ENCODE measurements around the gene CD300LG. TPM values are rescaled to one million over a fixed set of nuclear protein-coding genes. Genes with fewer than 3 reads are reported as not detected.

Gene CD300LG
- total RNA-seq, 1 donor from 2014 or later, result 5.7 TPM

DNA sequence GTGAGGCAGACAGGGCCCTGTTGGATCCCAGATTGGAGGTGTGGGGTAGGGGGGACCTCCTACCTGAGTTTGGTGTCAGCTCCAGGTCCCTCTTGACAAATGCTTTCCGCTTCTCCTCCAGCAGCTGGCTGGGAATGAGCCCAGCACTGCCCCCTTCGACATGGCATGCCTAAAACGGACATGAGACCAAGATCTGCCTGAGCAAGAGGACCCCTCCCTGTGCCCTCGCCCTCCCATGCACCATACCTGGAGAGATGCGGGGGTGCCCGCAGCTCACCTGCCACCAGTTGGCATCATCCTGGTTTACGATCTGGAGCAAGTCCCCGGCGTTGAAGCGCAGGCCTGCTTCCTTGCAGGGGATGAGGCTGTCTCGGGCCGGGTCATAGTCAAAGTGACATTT, 34.2 kb downstream of the CD300LG start:
- Histone ChIP-seq H3K4me3 (no peak overlapping the region), H3K27me3 (ENCODE audit: low read depth) (no peaks in the 10 kb centered on the region), H3K4me1 (peaks cover 7% of the 10 kb centered on the region), H3K27ac (no peak overlapping the region), H3K9me3 (no peaks in the 10 kb centered on the region), H3K36me3 (no peaks in the 10 kb centered on the region)
- intact Hi-C loops (cut with DNase I), result no loop called here
- no peak for DNase-seq
- TF ChIP-seq, protein P1, sequence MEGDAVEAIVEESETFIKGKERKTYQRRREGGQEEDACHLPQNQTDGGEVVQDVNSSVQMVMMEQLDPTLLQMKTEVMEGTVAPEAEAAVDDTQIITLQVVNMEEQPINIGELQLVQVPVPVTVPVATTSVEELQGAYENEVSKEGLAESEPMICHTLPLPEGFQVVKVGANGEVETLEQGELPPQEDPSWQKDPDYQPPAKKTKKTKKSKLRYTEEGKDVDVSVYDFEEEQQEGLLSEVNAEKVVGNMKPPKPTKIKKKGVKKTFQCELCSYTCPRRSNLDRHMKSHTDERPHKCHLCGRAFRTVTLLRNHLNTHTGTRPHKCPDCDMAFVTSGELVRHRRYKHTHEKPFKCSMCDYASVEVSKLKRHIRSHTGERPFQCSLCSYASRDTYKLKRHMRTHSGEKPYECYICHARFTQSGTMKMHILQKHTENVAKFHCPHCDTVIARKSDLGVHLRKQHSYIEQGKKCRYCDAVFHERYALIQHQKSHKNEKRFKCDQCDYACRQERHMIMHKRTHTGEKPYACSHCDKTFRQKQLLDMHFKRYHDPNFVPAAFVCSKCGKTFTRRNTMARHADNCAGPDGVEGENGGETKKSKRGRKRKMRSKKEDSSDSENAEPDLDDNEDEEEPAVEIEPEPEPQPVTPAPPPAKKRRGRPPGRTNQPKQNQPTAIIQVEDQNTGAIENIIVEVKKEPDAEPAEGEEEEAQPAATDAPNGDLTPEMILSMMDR (IDR thresholded peaks at IDR 0.05), result no peak
- no peak for ATAC-seq

DNA sequence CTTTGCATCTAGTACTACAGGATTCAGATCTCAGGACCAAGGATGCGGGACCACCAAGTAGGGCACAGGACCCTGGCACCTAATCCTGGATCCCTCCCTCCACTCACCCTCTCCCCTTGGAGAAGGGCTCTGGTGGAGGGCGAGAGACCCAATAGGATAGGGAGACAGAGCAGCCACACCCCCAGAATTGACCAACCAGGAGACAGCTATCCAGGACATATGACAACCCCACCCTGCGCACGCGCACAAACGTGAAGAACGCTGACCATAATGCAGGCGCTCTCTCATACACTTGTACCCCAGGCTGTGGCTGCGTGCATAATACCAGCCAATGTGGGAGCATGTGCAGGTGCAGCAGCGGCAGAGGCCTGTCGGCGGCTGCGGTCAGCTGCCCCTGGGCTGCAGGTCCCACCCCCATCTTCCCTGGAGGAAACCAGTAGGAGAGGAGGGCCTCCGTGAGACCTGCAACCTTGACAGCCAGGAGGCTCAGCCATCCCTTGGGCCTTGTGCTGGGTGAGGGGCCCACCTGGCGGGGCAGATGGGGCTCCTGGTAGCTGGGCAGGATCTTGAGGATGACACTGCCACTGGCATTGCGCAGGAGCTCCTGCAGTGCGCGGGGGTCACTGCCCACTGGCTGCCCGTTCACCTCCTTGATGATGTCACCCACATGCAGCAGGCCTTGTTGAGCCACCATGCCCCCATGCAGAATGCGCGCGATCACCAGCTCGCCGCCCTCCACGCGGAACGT, 35.0 kb downstream of the CD300LG start:
- no peak overlapping the region for H3K4me3 ChIP-seq
- no peaks in the 10 kb centered on the region for H3K36me3 ChIP-seq
- no peaks in the 10 kb centered on the region for H3K9me3 ChIP-seq
- DNase-seq, result no peak
- H3K27ac ChIP-seq, result no peak overlapping the region
- TF ChIP-seq, protein P1 (IDR thresholded peaks at IDR 0.05), result no peak
- ATAC-seq, result no peak
- intact Hi-C loops (cut with DNase I), result no loop called here
- H3K27me3 ChIP-seq (ENCODE audit: low read depth), result no peaks in the 10 kb centered on the region
- peaks cover 7% of the 10 kb centered on the region for H3K4me1 ChIP-seq

DNA sequence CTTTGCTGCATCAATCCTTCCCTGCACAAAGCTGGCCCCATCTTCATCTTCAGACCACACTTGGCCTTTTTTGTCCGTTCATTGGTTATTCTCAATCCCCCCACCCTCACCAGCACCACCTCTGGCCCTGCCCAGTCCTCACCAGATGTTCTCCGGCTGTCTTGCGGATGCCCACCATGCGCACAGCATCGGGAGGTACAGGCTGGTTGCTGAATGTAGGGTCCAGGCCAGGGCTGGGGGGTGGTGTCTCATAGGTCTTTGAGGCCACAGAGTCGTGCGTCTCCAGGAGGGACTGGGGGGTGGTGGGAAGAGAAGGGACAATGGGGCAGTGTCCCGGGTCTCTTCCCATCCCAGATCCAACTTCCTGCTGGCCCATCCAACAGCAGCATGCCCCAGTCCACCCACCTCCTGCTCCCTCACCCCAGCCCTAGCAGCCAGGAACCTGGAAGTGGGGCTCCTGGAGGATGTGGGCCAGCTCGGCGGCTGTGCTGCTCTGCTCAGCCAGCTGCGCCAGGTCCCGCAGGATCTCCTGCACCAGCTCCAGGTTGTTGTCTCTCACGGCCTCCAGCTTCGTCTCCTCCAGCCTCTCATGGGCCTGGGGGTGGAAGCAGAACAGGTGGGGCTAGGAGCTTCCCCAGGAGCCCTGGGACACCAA, 35.9 kb downstream of the CD300LG start:
- Histone ChIP-seq H3K9me3 (no peaks in the 10 kb centered on the region), H3K27ac (no peak overlapping the region), H3K36me3 (no peaks in the 10 kb centered on the region), H3K27me3 (ENCODE audit: low read depth) (no peaks in the 10 kb centered on the region), H3K4me3 (no peak overlapping the region), H3K4me1 (peaks cover 7% of the 10 kb centered on the region)
- intact Hi-C loops (cut with DNase I), result no loop called here
- DNase-seq, result no peak
- TF ChIP-seq, protein P1 (IDR thresholded peaks at IDR 0.05), result no peak
- no peak for ATAC-seq

DNA sequence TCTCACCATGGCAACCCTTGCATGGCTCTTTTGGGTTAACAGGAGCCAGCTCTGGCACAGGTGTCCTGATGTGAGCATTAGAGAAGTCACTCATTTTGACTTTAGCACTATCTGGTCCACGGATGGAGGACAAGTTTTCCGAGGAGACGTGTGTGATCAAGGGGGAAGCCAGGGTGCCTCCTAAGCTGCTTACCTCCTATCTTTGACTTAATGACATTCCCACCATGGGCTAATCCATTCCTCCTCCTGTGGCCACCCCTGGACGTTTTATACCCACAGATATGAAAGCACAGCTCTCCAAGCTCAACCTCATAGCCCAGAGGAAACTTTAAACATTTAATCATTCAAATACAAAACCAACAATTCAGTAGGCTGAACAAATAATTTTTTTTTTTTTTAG, 41.6 kb downstream of the CD300LG start:
- ATAC-seq (no peak), DNase-seq (no peak)
- TF ChIP-seq, protein P1 (IDR thresholded peaks at IDR 0.05), result no peak
- Histone ChIP-seq H3K36me3 (no peaks in the 10 kb centered on the region), H3K27me3 (ENCODE audit: low read depth) (no peaks in the 10 kb centered on the region), H3K4me1 (no peaks in the 10 kb centered on the region), H3K4me3 (no peak overlapping the region), H3K9me3 (no peaks in the 10 kb centered on the region), H3K27ac (no peak overlapping the region)
- intact Hi-C loops (cut with DNase I), result no loop called here

DNA sequence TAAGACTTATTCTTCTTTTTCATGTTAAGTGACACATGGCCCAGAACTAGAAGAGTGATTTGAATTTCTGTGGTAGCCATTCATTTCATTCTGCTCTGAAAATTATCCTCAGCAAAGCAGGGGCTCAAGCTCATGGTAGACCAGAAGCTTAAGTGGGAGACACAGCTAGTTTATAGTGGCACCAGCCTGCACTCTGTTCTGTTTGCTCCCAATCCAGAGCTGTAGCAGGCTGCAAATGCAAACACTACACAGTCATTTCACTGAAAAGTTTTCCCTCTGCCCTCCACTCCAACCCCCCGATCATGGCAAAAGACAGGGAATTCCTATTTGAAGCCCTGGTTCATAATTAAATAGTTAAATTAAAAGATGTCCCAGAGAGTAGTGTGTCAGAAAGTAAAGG, 43.3 kb downstream of the CD300LG start:
- ATAC-seq (no peak), DNase-seq (no peak)
- no peak overlapping the region for H3K27ac ChIP-seq
- no peak overlapping the region for H3K4me3 ChIP-seq
- no peaks in the 10 kb centered on the region for H3K4me1 ChIP-seq
- intact Hi-C loops (cut with DNase I), result no loop called here
- no peaks in the 10 kb centered on the region for H3K9me3 ChIP-seq
- no peaks in the 10 kb centered on the region for H3K27me3 ChIP-seq (ENCODE audit: low read depth)
- TF ChIP-seq, protein P1 (IDR thresholded peaks at IDR 0.05), result no peak
- no peaks in the 10 kb centered on the region for H3K36me3 ChIP-seq
